ENCODE measurements around the gene LTK.

DNA sequence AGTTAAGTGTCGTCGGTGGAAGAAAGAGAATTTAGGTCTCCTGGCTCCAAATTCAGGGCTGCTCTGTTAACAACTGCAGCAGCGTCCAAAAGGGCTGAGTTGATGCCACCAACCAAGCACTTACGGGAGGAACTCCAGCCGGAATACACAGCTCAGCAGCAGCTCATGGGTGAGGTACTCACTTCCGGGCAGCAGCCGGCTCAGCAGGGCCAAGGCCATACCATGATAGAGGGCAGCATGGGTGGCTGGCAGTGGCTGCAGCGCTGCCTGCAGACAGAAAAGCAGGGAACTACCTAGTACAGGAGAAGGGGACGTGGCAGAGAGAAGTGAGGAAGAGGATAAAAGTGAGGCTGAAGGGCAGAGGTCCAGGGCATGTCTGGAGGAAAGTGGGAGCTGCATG lies 8.0 kb upstream of the LTK start:
- TF ChIP-seq, protein P1, sequence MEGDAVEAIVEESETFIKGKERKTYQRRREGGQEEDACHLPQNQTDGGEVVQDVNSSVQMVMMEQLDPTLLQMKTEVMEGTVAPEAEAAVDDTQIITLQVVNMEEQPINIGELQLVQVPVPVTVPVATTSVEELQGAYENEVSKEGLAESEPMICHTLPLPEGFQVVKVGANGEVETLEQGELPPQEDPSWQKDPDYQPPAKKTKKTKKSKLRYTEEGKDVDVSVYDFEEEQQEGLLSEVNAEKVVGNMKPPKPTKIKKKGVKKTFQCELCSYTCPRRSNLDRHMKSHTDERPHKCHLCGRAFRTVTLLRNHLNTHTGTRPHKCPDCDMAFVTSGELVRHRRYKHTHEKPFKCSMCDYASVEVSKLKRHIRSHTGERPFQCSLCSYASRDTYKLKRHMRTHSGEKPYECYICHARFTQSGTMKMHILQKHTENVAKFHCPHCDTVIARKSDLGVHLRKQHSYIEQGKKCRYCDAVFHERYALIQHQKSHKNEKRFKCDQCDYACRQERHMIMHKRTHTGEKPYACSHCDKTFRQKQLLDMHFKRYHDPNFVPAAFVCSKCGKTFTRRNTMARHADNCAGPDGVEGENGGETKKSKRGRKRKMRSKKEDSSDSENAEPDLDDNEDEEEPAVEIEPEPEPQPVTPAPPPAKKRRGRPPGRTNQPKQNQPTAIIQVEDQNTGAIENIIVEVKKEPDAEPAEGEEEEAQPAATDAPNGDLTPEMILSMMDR (IDR thresholded peaks at IDR 0.05): no peak
- TF ChIP-seq EZH2 (IDR thresholded peaks at IDR 0.05; ENCODE audit: borderline replicate concordance, insufficient read depth, low read depth, low read length, poor library complexity, severe bottlenecking): no peak

Data from B cell (primary cell).